Measurements from ENCODE around the gene ADARB2.

Gene ADARB2

DNA sequence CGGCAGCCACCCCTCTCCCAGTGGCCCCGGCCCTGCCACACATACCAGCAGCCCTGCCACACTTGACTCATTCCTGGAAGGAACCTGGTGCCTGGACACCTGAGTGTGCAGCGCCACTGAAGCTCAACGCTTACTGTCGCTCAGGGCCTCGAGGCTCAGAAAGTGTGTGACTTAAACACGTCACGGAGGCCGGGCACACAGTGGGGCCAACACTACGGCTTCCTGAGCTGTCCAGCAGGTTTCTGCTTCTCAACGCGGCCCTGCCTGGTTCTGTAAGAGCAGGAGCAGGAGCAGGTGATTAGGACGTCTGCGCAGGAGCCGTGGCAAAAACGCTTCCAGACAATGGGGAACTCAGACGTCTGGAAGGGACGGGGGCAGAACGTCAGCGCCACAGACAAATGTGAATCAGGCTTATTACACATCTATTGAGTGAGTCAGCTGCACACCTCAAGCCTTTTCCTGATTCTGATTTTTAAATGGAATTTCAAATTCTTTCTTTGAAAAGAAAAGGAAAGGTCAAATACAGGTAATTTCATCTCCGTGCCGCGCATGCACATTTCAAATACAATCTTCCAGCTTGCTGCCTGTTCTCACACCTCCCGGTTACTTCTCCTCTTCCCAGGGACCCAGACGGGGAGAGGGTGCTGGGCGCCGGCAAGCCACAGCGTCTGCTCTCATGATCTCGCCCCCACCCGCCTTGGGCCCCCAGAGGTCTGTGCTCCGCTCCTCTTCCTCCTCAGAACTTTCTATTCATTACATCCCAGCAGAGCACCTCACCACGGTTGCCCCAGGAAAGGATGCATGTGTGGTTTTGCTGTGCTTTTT is 66.6 kb downstream of the ADARB2 start:
- TF ChIP-seq SIN3A (IDR thresholded peaks at IDR 0.05; ENCODE audit: borderline replicate concordance, insufficient read depth, low read length), result no peak
- TF ChIP-seq POLR2AphosphoS5 (IDR thresholded peaks at IDR 0.05; ENCODE audit: low read depth, low read length), result no peak
- no peak for TF ChIP-seq FOXP2 (optimal IDR thresholded peaks at IDR 0.05; ENCODE audit: borderline replicate concordance, extremely low read depth, extremely low read length, insufficient read depth)
- TF ChIP-seq TAF1 (IDR thresholded peaks at IDR 0.05; ENCODE audit: borderline replicate concordance, insufficient read depth, low read length), result no peak
- TF ChIP-seq, protein P1, sequence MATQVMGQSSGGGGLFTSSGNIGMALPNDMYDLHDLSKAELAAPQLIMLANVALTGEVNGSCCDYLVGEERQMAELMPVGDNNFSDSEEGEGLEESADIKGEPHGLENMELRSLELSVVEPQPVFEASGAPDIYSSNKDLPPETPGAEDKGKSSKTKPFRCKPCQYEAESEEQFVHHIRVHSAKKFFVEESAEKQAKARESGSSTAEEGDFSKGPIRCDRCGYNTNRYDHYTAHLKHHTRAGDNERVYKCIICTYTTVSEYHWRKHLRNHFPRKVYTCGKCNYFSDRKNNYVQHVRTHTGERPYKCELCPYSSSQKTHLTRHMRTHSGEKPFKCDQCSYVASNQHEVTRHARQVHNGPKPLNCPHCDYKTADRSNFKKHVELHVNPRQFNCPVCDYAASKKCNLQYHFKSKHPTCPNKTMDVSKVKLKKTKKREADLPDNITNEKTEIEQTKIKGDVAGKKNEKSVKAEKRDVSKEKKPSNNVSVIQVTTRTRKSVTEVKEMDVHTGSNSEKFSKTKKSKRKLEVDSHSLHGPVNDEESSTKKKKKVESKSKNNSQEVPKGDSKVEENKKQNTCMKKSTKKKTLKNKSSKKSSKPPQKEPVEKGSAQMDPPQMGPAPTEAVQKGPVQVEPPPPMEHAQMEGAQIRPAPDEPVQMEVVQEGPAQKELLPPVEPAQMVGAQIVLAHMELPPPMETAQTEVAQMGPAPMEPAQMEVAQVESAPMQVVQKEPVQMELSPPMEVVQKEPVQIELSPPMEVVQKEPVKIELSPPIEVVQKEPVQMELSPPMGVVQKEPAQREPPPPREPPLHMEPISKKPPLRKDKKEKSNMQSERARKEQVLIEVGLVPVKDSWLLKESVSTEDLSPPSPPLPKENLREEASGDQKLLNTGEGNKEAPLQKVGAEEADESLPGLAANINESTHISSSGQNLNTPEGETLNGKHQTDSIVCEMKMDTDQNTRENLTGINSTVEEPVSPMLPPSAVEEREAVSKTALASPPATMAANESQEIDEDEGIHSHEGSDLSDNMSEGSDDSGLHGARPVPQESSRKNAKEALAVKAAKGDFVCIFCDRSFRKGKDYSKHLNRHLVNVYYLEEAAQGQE (IDR thresholded peaks at IDR 0.05; ENCODE audit: insufficient read depth in 1 of 2, low read depth in 2 of 2, low read length in 2 of 2), result no peak

DNA sequence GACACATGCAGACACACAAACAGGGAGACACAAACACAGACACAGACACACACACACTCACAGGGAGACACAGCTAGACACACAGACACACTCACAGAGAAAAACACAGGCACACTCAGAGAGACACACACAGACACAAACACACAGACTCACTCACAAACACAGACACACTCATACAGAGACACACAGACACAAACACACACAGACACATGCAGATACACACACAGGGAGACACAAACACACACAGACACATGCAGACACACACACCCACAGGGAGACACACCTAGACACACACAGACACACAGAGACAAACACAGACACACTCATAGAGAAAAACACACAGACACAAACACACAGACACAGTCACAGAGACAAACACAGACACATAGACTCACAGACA is 67.9 kb downstream of the ADARB2 start:
- TF ChIP-seq, protein P1 (IDR thresholded peaks at IDR 0.05; ENCODE audit: insufficient read depth in 1 of 2, low read depth in 2 of 2, low read length in 2 of 2), result no peak
- TF ChIP-seq TAF1 (IDR thresholded peaks at IDR 0.05; ENCODE audit: borderline replicate concordance, insufficient read depth, low read length) (no peak), FOXP2 (optimal IDR thresholded peaks at IDR 0.05; ENCODE audit: borderline replicate concordance, extremely low read depth, extremely low read length, insufficient read depth) (no peak), SIN3A (IDR thresholded peaks at IDR 0.05; ENCODE audit: borderline replicate concordance, insufficient read depth, low read length) (no peak)

DNA sequence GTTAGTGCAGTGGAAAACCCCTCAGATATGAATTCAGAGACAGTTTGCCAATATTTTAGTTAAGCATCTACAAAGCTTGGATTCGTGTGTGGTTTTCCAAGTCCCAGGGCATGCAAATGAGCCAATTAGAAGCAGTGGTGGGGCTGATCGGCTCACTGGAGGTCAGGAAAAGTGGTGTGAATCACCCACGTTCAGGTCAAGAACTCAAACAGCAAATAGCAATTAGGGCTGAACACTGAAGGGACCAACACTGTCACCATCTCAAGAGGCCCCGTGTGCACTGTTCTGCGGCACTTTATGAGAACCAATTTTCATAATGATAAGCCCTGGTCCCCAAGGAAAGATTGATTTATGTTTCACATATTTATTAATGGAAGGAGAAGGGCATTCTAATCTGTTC is 68.9 kb downstream of the ADARB2 start:
- no peak for TF ChIP-seq POLR2AphosphoS5 (IDR thresholded peaks at IDR 0.05; ENCODE audit: low read depth, low read length)
- TF ChIP-seq, protein P1 (IDR thresholded peaks at IDR 0.05; ENCODE audit: insufficient read depth in 1 of 2, low read depth in 2 of 2, low read length in 2 of 2), result no peak
- no peak for TF ChIP-seq FOXP2 (optimal IDR thresholded peaks at IDR 0.05; ENCODE audit: borderline replicate concordance, extremely low read depth, extremely low read length, insufficient read depth)
- TF ChIP-seq TAF1 (IDR thresholded peaks at IDR 0.05; ENCODE audit: borderline replicate concordance, insufficient read depth, low read length), result no peak
- TF ChIP-seq SIN3A (IDR thresholded peaks at IDR 0.05; ENCODE audit: borderline replicate concordance, insufficient read depth, low read length), result no peak

DNA sequence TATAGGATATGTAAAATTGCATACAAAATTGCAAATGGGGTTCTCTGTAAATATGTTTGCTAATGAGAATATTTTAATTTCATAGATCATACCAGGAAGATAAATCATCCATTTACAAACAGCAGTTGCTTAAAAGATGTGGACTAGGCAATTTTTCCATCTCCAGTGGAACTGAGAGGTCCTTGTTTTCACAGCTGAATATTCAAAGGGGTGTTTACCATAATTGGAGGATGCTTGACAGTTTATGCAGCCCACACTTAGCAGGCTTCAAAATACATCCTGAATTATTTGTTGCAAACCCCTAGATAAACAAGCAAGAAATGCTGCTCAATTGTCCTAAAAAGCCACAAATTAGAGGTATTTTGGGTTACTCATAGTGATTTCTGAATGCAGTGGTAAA is 69.9 kb downstream of the ADARB2 start:
- TF ChIP-seq FOXP2 (optimal IDR thresholded peaks at IDR 0.05; ENCODE audit: borderline replicate concordance, extremely low read depth, extremely low read length, insufficient read depth) (no peak), TAF1 (IDR thresholded peaks at IDR 0.05; ENCODE audit: borderline replicate concordance, insufficient read depth, low read length) (no peak), POLR2AphosphoS5 (IDR thresholded peaks at IDR 0.05; ENCODE audit: low read depth, low read length) (no peak), SIN3A (IDR thresholded peaks at IDR 0.05; ENCODE audit: borderline replicate concordance, insufficient read depth, low read length) (no peak)
- TF ChIP-seq, protein P1 (IDR thresholded peaks at IDR 0.05; ENCODE audit: insufficient read depth in 1 of 2, low read depth in 2 of 2, low read length in 2 of 2), result no peak
